ENCODE data around the gene ASNS.

DNA sequence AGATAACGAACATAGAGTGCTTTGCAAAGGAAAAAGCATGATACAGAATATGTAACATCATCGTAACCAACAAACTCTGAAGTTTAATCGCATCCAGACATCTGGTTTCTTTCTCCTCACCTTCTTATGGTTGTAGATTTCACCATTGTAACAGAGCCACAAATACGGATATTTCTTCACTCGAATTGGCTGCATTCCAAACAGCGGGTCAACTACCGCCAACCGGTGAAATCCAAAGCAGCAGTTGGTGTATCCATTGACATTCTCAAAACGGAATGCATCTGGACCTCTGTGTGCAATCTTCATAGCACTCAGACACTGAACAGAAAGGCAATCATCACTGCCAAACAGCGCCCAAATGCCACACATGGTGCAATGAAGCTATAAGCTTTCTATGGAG is 3.4 kb downstream of the ASNS start:
- TF ChIP-seq CTCF (conservative IDR thresholded peaks at IDR 0.05) (no peak), EZH2 (IDR thresholded peaks at IDR 0.05; ENCODE audit: low read depth) (no peak)

All from PC-9 (cell line).